Measurements from ENCODE around the gene URI1.
"Not testable (repeated sequence)": the region's sequence is repeated elsewhere in the genome, so short reads cannot be mapped to it uniquely, and the experiment has no call there.

URI1 gene

DNA sequence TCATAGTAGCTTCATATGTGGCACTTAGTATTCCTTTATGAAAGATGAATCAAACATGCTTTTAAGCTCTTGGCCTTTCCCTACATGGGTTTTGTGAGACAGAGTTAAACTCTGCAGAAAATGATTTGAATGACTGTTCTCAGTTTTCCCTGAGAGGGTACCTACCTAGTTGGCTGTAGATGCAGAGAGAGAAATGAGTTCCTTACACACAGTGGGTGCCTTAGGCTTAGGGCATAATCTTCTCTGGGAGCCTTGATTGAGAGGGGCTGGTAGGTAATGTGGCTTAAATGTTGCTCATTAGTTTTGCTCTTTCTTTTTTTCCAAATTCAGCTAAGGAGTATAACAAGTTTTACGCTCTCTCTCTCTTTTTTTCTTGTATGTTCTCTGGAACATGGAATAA is 3.0 kb downstream of the URI1 start:
- no peak for DNase-seq (ENCODE audit: low spot score)
- in situ Hi-C loops (cut with MboI; ENCODE audit: low sequenced_read_pairs, unreplicated experiment), result no loop called here
- TF ChIP-seq, protein P1, sequence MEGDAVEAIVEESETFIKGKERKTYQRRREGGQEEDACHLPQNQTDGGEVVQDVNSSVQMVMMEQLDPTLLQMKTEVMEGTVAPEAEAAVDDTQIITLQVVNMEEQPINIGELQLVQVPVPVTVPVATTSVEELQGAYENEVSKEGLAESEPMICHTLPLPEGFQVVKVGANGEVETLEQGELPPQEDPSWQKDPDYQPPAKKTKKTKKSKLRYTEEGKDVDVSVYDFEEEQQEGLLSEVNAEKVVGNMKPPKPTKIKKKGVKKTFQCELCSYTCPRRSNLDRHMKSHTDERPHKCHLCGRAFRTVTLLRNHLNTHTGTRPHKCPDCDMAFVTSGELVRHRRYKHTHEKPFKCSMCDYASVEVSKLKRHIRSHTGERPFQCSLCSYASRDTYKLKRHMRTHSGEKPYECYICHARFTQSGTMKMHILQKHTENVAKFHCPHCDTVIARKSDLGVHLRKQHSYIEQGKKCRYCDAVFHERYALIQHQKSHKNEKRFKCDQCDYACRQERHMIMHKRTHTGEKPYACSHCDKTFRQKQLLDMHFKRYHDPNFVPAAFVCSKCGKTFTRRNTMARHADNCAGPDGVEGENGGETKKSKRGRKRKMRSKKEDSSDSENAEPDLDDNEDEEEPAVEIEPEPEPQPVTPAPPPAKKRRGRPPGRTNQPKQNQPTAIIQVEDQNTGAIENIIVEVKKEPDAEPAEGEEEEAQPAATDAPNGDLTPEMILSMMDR (IDR thresholded peaks at IDR 0.05; ENCODE audit: borderline replicate concordance, control extremely low read depth, extremely low read depth, insufficient read depth, missing control alignments), result no peak

DNA sequence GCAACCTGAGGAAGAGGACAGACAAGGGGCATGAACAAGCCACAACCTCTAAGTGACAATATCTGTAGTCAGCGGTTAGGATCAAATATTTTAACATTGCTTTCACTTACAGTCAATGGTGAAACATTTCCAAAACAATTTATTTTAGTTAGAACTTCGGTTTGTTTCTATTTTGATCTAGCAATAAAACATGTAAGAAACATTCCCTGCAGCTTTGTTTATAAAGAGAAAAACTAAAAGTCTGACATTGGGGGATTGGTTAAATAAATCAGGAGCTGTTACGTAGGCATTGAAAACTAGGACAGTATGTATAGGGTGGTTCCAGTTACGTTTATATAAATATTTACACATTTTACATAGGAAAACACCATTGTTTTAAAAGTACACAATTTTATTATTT is 3.4 kb downstream of the URI1 start:
- TF ChIP-seq, protein P1 (IDR thresholded peaks at IDR 0.05; ENCODE audit: borderline replicate concordance, control extremely low read depth, extremely low read depth, insufficient read depth, missing control alignments), result no peak
- in situ Hi-C loops (cut with MboI; ENCODE audit: low sequenced_read_pairs, unreplicated experiment), result no loop called here
- no peak for DNase-seq (ENCODE audit: low spot score)

DNA sequence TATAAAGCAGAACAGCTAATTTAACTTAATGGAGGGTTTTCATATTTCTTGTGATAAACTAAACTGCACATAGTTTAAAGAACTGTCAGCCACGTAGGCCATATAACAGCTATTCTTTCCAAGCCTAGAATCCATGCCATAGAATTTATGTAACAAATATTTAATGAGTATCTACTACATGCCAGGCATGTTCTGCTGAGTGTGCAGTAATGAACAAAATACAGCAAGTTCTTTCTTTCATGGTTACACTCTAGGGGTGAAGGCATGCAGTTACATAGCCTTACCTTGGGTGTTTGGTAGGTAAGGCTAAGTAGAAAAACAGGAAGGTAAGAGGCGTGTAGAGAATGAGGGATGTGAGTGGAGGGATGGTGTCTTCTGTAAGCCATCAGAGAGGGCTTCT is 4.6 kb downstream of the URI1 start:
- DNase-seq (ENCODE audit: low spot score), result no peak
- in situ Hi-C loops (cut with MboI; ENCODE audit: low sequenced_read_pairs, unreplicated experiment), result no loop called here
- TF ChIP-seq, protein P1 (IDR thresholded peaks at IDR 0.05; ENCODE audit: borderline replicate concordance, control extremely low read depth, extremely low read depth, insufficient read depth, missing control alignments), result no peak

DNA sequence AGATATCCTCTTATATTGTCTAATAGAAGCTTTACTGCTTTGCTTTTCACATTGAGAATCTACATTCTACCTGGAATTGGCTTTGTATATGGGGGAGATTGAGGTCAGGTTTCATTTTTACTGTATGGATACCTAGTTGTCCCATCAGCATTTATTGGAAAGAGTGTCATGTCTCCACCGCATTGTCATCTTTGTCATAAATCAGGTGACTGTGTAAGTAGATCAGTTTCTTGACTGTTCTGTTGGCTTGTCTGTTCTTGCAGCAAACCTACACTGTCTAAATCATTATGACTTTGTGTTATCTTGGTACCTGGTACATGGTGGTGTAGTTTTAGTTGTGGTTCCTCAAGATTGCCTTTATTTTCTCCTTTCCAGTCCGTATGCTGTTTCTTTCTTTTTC is 5.8 kb downstream of the URI1 start:
- in situ Hi-C loops (cut with MboI; ENCODE audit: low sequenced_read_pairs, unreplicated experiment), result no loop called here
- DNase-seq (ENCODE audit: low spot score), result no peak
- TF ChIP-seq, protein P1 (IDR thresholded peaks at IDR 0.05; ENCODE audit: borderline replicate concordance, control extremely low read depth, extremely low read depth, insufficient read depth, missing control alignments), result no peak

DNA sequence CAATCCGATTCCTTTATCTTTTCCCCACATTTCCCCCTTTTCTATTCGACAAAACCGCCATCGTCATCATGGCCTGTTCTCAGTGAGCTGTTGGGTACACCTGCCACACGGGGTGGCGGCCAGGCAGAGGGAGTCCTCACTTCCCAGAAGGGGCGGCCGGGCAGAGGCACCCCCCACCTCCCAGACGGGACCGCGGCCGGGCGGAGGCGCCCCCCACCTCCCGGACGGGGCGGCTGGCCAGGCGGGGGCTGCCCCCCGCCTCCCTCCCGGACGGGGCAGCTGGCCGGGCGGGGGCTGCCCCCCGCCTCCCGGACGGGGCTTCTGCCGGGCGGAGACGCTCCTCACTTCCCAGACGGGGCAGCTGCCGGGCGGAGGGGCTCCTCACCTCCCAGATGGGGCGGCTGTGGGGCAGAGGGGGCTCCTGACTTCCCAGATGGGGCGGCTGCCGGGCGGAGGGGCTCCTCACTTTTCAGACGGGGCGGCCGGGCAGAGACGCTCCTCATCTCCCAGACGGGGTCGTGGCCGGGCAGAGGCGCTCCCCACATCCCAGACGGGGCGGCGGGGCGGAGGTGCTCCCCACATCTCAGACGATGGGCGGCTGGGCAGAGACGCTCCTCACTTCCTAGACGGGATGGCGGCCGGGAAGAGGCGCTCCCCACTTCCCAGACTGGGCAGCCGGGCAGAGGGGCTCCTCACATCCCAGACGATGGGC is 6.9 kb downstream of the URI1 start:
- in situ Hi-C loops (cut with MboI; ENCODE audit: low sequenced_read_pairs, unreplicated experiment); DNase-seq (ENCODE audit: low spot score): not testable (repeated sequence)

DNA sequence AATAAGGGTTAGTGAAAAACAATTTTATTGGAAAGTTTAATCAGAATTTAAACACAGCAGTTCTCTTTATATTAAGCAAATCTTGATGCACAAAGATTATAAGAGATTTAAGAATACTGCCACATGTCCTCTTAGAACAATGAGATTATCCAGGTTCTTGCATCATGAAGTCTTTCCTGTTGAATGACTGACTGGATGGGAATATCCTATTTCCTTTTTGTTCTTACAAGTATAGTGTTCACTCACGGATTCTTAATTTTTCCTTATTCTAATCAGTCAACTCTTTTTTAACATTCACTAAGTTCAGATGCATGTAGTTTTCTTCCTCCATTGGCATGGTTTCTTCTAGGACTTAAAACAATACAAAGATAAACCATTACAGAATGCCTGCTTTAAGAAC is 10.1 kb downstream of the URI1 start:
- in situ Hi-C loops (cut with MboI; ENCODE audit: low sequenced_read_pairs, unreplicated experiment), result no loop called here
- TF ChIP-seq, protein P1 (IDR thresholded peaks at IDR 0.05; ENCODE audit: borderline replicate concordance, control extremely low read depth, extremely low read depth, insufficient read depth, missing control alignments), result no peak
- DNase-seq (ENCODE audit: low spot score), result no peak

DNA sequence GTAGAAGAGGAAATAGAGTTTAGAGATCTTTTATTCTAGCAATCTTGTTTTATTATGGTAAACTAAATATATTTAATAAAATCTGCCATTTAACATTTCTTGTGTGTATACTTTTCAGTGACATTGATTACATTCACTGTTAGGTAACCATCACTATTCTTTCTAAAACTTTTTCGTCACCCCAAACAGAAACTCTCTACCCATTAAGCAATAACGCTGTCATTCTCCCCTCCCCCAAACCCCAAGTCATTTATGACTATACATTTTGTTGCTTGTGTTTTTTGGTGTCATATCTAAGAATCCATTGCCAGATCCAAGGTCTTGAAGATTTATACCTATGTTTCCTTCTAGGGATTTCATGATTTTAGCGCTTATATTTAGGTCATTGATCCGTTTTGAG is 10.6 kb downstream of the URI1 start:
- no peak for DNase-seq (ENCODE audit: low spot score)
- TF ChIP-seq, protein P1 (IDR thresholded peaks at IDR 0.05; ENCODE audit: borderline replicate concordance, control extremely low read depth, extremely low read depth, insufficient read depth, missing control alignments), result no peak
- in situ Hi-C loops (cut with MboI; ENCODE audit: low sequenced_read_pairs, unreplicated experiment), result no loop called here
